ENCODE measurements around the gene SLC12A4.

SLC12A4 gene

DNA sequence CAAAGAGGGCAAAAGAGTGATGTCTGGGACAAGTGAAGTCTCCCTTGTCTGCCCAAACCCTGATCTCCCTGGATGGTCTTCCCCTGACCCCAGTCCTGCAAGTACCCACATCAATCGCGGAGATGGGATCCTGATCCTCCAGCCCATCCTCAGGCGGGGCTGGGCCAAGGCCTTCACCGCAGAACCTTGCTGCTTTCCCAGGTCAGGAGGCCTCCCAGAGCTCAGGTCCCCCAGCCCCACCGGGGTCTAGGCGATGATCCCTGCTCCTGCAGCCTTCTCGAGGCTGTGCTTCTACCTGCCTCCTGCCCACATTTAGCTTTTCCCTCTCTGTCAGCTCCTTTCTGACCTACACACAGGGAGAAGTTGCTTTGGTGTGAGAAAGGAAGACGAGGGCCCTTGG, 6.3 kb downstream of the SLC12A4 start:
- no peak for DNase-seq

DNA sequence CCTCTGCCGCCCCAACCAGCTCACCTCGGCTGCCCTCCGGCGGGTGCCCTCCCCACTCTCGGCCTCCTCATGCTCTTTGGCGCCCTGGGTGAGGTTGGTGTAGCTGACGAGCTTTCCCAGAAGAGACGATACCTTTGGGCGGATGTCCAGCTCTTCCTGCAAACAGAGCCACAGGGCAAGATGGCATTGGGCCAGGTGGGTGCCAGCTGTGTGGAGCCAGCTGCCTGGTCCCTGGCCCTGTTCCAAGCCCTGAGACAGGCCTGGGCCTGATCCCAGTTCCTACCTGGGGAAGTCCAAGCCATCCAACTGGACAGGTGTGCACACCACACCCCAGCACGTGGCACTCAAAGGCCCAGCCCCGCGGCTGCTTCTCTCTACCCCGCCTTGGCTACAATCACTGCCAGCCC, 6.9 kb downstream of the SLC12A4 start:
- no peak for DNase-seq

DNA sequence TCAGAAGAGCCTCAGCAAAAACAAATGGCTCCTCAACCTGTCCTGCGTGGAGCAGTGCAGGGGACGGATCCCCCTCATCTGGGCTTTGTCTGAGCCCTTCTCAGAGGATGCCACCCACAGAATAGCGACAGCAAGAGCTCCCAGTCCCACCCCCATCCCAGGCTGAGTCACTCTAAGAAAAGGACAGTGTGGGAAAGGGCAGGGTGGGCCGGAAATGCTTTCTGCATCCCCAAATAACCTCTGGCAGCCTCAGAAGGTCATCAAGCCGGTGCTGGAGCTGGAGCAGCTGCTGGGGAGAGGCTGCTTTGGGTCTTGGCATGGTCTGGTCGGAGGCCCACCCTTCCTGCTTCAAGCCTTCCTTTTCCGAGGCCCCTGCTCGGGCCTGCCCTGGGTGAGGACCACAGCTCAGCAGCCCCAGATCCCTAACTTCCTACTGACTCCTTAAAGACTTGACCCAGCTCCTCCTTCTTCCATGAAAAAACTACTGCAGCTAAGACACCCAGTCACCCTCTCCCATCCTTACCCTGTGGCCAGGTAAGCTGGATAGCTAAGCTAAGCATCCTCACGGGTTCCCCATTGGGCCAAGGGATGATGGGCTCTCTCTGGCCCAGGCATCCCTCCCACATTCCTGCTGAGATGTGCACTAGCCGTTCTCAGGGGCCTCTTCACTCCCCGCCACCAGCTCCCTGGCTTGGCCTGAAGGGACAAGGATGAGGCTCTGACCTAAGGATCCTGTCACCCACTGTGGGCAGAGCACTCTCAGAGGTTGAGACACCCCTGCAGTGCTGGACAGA, 8.7 kb downstream of the SLC12A4 start:
- no peak for DNase-seq

DNA sequence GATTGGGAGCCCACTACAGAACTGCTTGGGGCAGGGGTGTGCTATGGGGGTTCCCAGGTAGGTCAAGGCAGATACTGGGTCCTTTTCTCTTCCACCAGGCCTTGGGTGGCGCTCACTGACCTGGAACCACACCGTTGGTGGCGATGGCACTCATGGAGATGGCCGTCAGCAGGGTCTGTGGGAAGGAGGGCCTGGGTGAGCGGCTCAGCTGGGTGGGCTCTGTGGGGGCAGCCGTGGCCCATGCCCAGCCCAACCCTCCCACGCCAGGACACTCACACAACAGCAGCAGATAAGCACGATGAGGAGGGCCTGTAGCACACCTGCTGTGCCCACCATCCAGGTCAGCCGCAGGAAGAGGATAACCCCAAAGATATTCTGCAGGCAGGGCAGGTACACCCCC, 10.8 kb downstream of the SLC12A4 start:
- DNase-seq = no peak

DNA sequence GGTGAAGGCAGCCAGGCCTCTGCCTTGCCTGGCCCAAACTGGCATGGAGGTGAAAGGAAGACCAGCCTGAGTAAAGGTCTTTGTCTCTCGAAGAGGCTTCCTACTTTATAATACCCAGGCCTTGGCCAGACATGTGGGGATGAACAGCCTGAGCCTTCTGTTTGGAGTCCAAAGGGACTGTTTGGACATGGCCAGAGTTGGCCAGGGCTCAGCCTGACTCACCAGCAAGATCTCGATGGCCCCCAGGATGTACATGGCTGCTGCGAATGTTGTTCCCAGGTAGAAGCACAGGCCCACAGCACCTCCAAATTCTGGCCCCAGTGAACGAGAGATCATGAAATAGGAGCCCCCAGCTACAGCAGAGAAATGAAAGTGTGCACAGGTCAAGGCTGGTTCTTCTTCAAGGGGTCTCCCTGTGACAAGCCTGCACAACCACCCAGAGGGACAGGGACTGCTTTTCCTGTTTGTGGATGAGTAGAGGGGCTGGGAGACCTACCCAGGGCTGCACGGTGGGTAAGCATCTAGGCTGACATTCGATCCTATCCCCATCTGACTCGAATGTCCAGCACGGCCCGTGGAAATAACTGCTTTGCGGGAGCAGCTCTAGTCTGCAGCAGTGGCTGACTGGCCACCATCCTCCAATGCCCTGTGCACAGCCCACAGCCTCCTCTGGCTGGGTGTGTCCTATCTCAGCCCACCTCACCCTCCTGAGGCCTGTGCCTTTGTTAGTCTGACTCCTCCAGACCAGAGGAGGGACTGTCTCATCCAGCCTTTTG, 13.8 kb downstream of the SLC12A4 start:
- DNase-seq = no peak

DNA sequence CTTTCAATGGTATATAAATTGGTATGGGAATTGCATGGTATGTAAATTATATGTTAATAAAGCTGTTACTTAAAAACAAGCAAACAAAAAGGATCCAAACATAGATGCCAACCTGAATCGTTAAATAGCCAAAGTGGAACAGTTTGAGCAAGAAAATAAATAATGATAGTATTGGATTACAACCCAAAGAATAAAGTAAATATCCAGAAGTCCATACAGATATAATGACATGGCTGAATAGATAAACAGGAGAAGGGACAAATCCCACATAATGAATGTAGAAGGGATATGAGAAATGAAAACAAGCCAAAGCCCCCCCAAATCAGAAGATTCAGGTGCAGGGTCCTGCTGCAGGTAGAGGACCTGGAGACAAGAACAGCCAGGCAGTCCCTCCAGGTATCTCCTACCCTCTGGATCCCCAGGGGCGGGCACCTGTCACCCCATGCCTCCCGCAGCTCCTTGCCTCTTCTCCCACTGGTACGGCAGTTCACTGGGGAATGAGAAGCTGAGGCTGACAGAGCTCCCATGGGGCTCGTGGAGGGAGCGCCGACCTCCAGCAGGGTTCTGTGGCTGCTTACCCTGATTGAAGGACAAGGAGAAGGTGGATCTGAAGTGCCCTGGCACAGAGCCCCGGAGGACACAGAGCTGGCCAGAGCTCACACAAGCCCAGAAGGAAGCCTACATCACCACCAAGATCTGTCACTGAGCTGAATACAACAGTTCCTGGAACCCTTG, 14.6 kb downstream of the SLC12A4 start:
- no peak for DNase-seq

DNA sequence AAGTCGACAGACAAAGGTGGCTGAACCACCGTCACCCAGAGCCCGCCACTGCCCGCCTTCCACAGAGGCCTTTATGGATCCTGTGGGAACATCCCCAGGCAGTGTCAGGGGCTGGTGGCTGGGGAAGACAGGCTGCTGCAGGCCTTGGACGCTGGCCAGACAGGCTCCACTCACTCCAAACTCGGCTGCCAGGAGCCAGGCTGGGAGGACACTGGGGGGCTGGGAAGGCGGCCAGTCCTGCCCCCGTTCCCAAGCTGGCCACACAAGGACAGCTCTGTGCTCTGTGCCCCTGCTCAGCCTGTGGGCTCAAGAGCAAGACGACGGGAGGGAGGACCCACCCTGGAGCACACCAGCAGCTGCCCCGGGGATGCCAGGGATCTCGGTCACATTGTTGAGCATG, 17.0 kb downstream of the SLC12A4 start:
- no peak for DNase-seq

DNA sequence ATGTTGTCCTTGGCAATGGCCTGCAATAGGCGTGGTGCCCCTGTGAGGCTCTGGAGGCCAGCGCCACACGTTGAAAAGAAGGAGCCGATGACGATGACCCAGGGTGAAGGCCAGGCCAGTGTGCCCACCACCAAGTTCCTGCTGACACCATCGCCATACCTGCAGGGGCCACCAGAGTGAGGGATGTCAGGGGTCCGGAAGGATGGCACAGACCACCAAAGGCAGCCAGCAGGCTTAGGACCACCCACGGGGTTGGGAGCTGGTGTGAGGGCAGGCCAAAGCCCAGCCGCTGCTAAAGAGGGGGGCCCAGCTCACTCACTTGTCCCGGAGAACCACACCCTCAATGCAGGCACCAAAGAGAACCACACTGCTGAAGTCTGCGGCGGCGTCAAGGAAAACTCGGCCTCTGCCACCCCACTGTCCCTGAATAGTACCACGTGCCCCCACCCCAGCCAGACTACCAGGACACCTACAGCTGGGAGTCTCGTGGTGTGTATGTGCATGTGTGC, 18.0 kb downstream of the SLC12A4 start:
- DNase-seq = no peak

DNA sequence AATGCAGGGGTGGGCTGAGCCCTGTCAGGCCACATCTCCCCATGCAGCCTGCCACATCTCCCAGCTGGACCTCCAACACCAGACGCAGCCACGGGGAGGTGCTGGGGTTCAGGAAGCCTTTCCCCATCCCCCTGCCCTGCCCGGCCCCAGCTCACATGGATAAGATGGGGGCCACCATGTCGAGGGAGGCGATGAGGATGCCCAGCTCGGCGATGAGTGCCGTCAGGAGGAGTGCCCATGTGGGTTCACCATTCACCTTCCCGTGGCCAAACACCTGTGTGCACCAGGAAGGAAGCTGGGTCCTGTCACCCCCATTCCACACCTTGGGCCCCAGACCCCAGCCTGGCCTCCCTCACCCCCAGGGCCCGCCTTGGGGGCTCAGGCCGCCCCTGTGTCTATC, 18.8 kb downstream of the SLC12A4 start:
- no peak for DNase-seq

DNA sequence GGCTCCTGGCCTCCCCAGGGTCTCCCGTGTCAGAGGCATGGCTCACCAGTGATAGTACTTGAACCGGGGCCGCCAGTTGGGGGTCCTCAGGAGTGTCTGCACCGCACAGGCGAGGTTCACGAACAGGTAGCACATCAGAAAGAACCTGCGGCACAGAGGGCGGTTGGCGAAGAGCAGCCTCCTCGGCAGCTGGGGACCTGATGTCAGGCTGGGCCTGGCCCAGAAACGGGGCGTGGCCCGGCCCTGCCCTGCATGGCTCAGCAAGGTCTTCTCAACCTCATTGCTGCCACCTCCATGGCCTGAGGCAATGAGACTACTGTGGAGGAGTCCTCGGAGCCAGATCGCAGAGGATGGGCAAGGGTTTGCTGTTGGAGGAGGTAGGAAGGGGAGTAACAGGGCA, 20.4 kb downstream of the SLC12A4 start:
- DNase-seq = no peak

DNA sequence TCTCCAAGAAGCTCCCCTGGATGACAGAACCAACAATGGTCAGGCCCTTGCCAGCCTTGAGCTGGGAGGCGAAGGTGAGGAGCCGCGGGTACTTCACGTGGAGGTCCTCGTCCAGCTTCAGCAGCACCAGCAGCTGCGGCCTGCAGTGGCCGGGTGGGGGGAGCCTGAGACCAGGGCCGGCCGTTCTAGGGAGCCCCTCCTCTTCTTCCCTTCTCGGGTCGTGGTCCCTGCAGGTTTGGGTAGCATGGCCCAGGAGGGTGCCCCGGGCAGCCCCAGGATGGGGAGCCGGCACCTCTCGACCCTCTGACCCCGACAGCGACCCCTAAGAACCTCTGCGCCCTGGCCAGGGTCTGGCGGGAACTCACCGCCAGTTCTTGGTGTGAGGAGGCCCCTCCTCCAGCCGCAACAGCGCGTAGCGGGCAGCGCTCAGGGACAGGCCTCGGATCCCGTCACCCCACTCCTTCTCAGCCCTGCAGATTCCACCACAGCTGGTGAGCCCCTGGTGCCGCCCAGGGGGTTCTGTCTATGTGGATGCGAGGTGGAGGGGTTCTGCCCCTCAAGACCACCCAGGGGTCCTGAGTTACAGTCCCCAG, 21.4 kb downstream of the SLC12A4 start:
- no peak for DNase-seq

DNA sequence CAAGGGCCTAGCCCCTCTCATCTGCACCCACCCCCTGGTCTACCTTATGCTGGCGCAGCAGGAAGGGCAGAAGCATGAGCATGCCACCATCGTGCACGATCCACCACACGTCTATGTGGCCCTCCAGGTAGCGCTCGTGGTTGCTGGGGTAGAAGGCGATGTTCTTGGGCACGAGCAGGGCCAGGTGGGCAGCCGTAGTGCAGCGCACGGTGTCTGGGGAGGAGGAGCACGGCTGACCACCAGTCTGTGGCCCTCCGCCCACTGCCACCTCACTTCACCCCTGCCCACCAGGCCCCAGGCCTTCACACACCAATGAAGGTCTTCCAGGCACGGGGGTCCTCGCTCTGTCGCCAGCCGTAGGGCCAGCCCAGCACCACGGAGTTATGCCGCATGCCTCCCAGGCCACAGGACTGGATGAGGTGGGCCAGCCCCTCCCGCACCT, 22.3 kb downstream of the SLC12A4 start:
- DNase-seq = no peak

DNA sequence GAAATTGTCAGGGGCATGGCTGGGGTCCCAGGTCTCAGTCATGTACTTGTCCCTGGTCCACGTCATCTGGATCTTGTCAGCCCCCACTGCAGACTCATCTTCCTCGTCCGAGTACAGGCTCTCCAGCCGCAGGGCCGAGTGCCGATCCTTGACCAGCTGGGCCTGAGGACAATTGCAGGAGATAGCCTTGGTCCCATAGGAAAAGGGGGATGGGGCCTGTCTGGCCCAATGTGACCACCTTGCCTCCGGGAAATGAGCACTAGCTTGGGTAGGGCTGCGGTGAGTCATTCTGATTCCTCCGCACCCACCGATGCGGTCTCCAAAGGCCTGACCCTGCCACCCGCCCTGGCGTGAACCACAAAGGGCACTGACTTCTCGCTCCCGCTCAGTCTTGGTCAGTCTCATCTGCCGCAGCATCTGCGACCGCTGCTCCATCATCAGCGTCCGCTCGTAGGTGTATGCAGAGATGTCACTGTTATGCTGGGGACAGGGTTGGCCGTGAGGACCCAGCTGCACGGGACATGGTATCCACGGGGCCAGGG, 23.0 kb downstream of the SLC12A4 start:
- no peak for DNase-seq

DNA sequence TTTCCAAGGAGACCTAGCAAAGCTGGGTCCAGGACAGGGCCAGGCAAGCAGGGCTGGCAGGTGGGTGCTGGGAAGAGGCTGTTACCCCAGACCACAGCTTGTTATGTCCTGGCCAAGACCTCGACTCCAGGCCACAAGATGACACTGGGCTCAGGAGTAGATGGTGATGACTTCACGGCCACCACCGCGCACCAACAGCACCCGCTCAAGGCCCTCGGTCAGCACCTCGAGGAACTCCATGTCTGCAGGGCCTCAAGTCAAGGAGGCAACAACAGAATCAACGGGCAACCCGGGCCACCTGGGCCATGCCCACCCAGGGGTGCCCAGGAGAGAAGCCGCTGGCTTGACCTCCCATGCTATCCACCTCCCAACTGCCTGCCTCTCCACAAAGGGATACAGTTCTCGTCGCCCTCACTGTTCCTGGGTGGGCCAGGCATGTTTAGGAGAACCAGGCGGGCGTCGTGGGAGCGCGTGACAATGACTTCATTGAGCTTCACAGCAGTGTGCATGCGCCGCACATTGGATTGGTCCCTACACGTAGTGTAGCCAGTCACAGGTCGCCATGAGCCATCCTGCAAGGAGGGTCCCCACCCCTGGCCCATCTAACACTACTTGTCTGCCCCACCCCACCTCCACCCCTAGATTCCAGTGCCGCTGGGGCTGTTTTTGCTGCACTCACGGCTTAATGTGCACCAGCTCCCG, 23.6 kb downstream of the SLC12A4 start:
- no peak for DNase-seq

DNA sequence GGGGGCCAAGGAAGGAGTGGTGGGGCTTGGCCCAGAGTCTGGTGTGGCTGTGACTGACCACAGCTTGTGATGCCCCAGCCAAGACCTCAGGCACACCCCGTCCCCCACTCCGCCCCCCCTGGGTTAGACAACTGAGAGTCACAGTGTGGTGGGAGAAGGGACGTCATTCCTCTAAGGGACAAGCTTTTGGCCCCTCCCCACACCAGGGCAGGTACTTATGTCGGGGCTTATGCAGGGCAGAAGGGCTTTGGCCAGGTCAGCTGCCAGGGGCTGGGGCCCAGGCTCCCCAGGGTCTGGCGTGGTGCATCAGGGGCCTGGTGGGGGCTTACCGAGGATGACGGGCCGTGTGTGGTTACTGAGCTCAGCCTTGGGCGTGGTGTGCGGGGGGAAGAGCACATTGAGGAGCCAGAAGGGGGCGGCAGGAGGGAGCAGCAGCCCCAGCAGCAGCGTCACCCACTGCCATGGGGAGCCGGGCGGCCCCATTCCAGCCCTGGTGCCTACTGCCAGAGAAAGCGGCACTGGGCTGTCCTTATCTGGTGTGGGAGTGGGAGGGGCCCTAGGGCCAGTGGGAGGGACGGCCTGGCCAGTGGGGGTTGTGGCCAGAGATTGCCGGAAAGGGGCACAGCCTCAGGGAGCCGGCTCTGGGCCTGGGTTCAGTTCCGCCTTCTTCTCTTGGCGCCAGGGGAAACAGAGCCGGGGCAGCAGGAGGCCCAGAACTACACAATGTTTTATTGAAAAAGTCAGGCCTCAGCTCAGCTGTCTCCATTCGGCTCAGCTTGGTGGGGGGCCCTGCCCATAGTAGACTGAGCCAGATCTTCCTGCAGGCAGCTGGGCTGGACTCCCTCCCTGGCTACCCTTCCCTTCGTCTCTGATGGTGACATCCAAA, 24.6 kb downstream of the SLC12A4 start, which contains the start of gene LCAT:
TSS of gene LCAT (minus strand) at position 502 of the 886 bp plus-strand sequence. CDS start at position 483, 19 bp downstream.
- no peak for DNase-seq

DNA sequence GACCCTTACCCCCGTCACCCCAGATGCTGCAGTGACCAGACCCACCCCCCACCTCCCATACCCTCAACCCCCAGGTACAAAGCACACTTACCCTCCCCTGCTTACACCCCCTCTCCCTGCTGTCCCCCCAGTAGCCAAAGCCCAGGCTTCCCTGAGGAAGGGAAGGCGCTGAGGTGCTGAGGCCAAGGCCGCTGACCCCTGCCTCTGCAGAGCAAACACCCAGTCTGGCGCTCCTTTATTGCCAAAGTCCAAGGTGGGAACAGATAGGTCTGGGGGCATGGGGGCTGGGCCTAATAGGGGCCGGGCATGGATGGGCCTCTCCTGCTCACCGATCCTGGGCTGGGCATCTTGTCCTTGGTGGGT, 25.2 kb downstream of the SLC12A4 start:
- DNase-seq = no peak

DNA sequence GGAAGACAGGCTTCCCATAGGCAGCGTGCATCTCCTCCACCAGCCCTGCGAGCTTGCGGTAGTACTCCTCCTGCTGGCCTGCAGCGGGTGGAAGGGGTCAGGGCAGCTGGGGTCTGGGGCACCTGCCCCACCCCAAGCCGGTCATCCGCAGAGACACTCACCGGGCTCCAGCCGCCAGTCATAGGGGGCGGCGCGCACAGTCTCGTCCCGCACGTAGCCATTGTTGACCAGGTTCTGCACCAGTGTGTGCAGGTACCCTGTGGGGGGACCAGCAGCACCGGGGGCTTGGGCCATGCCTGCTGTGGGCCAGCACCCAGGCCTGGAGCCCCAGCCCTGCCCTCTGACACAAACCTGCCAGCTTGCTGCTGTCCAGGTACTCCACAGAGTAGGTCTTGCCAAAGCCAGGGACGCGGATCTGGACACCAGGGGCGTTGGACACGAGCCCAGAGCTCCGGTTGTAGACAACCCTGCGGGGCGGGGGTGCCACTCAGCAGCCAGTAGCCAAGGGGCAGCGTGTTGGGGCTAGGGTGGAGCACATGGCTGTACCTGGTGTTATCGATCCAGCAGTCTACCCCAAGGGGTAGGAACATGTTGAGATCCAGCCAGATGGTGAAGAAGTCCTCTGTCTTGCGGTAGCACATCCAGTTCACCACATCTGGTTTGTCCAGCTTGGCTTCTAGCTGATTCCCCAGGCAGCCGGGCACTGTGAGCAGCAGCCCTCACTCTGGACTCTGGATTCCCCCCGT, 25.8 kb downstream of the SLC12A4 start:
- no peak for DNase-seq

DNA sequence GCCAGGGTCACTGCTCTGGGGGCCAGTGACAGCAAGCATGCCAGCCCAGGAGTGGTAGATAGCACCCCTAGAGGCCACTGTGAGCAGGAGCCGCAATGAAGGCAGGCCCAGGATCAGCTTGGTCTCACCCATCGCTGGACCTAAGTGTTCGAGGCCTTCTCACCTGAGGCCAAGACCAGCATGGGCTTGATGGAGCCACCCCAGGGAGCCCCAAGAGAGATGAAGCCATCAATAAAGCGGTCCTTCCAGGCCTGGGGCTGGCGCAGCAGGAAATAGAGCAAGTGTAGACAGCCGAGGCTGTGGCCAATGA, 26.3 kb downstream of the SLC12A4 start:
- DNase-seq = no peak

DNA sequence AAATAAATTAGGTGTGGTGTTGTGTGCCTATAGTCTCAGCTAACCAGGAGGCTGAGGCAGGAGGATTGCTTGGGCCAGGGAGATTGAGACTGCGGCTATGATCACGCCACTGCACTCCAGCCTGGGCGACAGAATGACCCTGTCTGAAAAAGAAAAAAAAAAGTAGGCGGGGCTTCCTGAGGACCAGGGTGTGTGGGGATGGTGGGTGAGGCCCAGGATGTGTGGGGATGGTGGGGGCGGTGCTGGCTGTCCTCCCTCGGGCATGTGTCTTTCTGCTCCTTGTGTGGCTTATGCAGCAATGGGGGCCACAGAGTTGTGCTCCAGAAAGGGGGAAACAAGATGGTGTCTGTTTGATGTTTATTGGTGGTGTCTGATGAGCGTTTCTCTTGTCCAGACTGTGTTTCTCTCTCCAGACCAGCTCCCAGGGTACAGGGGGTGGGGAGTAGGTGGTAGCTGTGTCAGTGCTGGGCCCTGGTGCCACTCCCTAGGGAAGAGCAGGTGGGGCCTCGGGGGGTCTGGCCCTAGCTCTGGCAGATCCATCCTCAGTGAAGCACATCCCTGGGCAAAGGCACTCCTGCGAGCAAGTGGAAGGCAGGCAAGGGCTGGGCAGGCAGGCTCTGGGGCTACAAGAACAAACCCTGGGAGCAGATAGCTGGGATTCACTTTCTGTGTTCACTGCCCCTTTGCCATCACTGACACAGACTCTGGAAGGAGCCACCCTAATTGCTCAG, 26.8 kb downstream of the SLC12A4 start:
- DNase-seq = no peak

Measured in SIG-M5 (cell line).